GM21367 (cell line): ENCODE results near the gene P2RY4.
"Not testable (repeated sequence)": the region's sequence is repeated elsewhere in the genome, so short reads cannot be mapped to it uniquely, and the experiment has no call there.

Experiments
- ATAC-seq: cut with Tn5 transposase; IDR thresholded peaks from one replicate; pipeline ENCODE4 v1.9.1; 2021; ENCODE audit not compliant: unreplicated experiment

P2RY4 gene

DNA sequence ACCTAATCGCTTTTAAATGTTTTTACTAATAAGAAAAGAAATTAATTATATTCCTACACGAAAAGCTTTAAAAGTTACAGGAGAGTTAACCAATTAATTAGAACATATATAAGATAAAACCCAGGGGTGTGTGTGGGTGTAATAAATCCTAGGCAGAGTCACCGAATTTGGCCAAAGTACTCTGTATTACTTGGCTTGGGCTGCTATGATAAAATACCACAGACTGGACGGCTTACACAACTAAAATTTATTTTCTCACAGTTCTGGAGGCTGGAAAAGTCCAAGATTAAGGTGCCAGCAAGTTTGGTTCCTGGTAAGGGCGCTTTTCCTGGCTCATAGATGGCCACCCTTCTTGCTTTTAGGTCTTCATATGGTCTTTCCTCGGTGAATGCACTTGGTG lies 15.1 kb downstream of the P2RY4 start:
- no peak for ATAC-seq

DNA sequence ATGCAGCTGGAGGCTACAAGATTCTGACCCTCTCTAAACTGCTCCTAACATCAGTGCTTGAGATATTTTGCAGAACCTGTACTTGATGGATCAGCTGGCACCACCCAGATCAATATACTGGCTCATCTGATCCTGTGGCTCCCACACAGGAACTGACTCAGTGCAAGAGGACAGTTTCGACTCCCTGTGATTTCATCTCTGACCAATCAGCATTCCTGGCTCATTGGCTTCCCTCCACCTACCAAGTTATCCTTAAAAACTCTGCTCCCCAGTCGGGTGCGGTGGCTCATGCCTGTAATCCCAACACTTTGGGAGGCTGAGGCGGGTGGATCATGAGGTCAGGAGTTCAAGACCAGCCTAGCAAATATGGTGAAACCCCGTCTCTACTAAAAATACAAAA lies 16.4 kb downstream of the P2RY4 start:
- not testable (repeated sequence) for ATAC-seq

DNA sequence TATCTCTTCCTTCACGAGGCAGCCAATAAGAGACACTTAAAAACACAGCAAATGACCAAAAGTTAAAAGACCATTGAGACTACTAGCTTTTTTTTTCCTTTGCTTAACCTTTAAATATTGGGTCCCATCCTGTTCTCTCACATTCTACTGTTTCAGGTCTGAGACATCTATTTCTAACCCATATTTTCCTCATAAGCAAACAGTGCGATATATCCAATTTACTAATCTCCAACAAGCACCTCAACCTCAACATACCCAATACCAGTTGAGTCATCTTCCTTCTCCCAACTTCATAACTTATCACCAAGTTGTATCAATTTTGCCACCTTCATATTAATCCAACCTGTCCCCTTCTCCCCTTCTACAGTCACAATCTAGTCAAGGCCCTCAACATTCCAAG lies 18.5 kb downstream of the P2RY4 start:
- ATAC-seq: no peak

DNA sequence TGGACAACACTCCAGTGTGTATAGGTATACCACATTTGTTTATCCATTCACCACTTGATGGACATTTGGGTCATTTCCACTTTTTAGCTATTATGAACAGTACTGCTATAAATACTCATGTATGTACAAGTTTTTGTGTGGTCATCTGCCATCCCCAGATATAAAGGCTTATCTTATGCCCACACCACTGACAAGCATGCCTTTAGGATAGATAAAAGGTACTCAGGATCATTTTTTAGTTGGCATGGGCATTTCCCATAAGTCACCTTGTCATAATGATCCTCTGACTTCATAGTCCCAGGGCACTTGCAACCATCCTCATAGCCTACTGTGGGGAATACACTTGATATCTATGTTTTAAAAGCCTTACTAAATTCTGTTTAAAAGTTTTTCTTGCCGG lies 19.3 kb downstream of the P2RY4 start:
- no peak for ATAC-seq

DNA sequence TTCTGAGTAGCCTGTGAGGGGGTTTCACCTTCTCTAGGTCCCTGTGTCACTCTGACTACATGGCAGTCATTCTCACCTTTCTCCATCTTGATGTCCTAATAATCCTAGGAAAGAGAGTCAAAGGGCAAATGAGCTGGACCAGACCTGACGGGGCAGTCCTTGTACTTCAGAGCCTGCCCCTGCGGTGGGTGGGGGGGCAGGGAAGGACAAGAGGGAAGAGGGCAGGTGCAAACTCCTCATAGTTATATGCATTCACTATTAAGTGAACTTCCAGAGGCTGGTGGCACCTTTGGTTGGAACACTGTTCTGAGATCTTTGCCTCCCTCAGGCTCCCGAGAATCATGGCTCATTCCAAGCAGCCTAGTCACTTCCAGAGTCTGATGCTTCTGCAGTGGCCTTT lies 25.6 kb downstream of the P2RY4 start, which contains the start of gene AWAT1:
TSS of gene AWAT1 (plus strand) at position 301 of the 400 bp plus-strand sequence. CDS start at position 342, 41 bp downstream.
- no peak for ATAC-seq

- ATAC-seq: no peak
These were observed 28.3 kb downstream of the P2RY4 start for GRCh38 chrX:70231666-70232065.

- no peak for ATAC-seq
These were observed 33.3 kb downstream of the P2RY4 start for GRCh38 chrX:70226687-70227086.

DNA sequence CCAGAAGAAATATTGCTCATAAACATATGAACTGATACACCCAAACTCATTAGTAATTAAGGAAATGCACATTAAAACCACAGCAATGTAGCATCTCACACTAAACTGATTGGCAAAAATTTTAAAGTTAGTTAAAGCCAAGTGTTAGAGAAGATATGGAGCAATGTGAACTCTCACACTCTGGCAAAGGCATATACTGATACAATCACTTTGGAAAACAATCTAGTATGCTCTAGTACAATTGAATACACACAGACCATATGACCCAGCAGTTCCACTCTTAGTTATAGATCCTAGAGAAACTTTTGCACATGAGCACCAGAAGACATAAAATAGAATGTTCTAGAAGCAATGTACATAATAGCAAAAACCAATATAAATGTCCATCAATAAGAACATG lies 34.0 kb downstream of the P2RY4 start:
- no peak for ATAC-seq

GRCh38 chrX:70219938-70220764 lies 39.9 kb downstream of the P2RY4 start:
- ATAC-seq: no peak

DNA sequence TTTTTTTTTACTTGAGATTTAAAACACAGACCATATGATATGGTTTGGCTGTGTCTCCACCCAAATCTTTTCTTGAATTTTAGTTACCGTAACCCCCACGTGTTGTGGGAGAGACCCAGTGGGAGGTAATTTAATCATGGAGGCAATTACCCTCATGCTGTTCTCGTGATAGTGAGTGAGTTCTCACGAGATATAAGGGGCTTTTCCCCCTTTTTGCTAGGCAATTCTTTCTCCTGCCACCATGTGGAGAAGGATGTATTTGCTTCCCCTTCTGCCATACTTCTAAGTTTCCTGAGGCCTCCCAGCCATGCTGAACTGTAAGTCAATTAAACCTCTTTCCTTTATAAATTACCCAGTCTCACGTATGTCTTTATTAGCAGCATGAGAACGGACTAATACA lies 50.4 kb downstream of the P2RY4 start:
- not testable (repeated sequence) for ATAC-seq

GRCh38 chrX:70208479-70208878 lies 51.5 kb downstream of the P2RY4 start:
- no peak for ATAC-seq
